ENCODE data around the gene UBE2S.
"Not testable (repeated sequence)": the region's sequence is repeated elsewhere in the genome, so short reads cannot be mapped to it uniquely, and the experiment has no call there.

UBE2S gene

DNA sequence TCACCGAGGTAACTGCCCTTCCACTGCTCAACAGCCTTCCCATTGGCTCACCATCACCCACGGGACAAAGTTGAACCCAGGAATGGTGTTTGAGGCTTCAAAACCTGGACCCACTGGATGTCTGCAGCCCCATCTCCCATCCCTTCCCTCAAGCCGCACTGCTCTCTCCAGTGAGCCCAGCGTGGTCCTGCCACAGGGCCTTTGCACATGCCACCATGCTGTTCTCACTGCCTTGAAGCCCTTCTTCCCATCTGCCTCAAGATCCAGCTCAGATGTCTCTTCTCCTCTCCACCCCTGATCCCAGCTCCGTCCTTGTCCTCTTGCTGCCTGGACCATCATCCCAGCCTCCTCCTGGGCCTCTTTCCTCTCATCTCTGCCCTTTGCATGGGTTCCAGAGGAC is 31.5 kb upstream of the UBE2S start:
- no peak for DNase-seq

DNA sequence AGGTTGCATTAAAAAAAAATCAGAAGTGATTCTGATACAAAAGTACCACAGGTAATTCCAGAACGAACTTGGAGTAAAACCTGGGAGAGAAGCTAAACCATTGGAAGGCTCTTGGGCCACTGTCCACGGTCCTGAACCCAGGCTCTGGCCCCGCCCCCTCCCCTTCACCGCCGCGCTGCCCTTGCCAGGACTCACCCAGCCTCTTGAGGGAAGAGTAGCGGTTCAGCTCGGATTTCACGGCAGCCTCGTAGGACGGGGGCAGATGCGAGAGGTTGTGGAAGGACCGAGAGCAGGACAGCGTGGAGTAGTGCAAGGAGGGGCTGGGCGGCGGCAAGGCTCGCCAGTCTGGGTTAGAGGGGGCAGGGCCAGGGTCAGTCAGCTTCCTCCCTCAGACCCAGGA is 29.8 kb upstream of the UBE2S start:
- no peak for DNase-seq

- DNase-seq, result no peak
These were observed 29.3 kb upstream of the UBE2S start for GRCh38 chr19:55436847-55437246.

GRCh38 chr19:55435020-55435419 is 27.4 kb upstream of the UBE2S start:
- no peak for DNase-seq

DNA sequence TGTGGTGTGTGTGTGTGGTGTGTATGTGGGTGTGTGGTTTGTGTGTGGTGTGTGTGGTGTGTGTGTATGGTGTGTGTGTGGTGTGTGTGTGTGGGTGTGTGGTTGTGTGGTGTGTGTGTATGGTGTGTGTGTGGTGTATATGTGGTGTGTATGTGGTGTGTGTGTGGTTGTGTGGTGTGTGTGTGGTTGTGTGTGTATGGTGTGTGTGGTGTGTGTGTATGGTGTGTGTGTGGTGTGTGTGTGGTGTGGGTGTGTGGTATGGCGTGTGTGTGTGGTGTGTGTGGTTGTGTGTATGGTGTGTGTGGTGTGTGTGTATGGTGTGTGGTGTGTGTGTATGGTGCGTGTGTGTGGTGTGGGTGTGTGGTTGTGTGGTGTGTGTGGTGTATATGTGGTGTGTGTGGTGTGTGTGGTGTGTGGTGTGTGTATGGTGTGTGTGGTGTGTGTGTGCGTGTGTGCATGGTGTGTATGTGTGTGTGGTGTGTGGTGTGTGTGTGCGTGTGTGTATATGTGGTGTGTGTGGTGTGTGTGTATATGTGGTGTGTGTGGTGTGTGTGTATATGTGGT is 26.9 kb upstream of the UBE2S start:
- no peak for DNase-seq

- no peak for DNase-seq
These were observed 25.7 kb upstream of the UBE2S start for GRCh38 chr19:55433292-55433691.

DNA sequence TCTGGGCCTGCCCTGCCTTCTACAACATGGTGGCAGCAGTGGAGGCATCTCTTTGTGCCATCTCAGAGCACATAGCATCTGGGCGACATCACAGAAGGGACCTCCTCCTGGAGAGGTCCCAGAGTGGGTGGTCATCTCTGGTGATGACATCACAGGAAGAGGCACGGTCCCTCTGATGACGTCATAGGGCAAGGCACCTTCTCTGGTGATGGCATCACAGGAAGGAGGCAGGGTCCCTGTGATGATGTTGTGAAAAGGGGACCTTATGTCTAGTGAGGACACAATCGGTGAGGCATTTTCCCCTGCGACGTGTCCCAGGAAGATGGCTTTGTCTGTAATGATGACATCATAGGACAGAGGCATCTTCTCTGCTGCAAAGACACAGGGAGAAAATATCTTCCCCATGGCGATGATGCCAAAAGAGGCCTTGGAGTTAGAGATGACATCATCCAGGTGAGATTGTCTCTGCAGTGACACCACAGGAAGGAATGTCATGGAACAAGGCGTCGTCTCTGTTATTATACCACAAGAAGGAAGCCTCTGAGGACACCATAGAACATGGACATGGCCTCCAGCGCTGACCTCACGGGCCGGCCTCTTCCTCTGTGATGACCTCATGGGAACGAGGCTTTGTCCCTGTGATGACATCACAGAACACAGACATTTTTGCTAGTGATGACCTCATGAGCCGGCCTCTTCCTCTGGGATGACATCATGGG is 24.8 kb upstream of the UBE2S start:
- no peak for DNase-seq

DNA sequence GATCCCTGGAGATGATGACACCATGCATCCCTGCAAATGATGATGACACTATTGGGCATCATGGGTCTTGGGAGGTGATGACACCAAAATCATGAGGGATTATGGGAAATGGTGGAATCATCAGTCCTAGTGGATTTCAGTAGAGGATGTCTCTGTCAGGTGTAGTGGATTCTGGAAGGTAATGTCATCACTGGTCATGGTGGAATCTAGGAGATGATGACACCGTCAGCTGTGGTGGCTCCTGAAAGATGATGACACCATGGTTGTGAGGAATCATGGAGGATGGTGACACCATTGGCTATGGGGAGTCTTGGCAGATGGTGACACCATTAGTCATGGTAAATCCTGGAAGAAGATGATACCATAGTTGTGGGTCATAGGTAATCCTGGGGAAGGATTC is 23.6 kb upstream of the UBE2S start:
- no peak for DNase-seq

DNA sequence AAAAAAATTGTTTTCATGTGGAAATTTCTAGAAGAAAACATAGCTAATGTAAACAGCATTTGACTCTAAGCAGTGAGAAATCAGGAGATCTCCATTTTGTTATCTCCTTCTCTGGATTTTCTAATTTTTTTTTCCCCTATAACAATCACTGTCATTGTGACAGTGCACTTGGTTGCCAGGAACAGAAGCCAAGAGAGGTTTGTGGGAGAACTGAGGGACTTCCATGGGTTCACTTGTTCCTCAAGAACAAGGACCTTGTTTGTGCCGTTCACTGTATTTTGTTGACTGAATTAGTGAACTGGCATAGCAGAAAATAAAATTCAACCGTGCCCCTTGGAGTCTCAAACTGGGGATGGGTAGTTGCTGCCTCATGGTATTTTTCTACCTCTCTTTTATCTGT is 18.5 kb upstream of the UBE2S start:
- no peak for DNase-seq

DNA sequence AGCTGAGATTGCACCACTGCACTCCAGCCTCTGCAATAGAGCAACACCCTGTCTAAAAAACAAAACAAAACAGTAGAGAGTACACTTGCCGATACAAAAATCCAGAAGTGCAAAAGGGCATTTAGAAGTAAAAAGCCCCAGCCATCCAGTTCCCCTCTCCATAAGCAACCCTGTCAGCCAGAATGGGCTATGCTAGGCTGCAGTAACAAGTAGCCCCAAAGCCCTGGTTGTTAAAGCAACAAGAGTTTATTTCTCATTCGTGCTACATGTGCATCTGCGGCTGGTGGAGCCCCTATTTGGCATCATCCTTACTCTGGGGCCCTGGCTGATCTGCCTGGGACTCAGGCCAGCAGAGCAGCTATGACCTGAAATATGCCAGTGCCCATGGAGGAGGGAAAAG is 16.9 kb upstream of the UBE2S start:
- DNase-seq, result no peak

DNA sequence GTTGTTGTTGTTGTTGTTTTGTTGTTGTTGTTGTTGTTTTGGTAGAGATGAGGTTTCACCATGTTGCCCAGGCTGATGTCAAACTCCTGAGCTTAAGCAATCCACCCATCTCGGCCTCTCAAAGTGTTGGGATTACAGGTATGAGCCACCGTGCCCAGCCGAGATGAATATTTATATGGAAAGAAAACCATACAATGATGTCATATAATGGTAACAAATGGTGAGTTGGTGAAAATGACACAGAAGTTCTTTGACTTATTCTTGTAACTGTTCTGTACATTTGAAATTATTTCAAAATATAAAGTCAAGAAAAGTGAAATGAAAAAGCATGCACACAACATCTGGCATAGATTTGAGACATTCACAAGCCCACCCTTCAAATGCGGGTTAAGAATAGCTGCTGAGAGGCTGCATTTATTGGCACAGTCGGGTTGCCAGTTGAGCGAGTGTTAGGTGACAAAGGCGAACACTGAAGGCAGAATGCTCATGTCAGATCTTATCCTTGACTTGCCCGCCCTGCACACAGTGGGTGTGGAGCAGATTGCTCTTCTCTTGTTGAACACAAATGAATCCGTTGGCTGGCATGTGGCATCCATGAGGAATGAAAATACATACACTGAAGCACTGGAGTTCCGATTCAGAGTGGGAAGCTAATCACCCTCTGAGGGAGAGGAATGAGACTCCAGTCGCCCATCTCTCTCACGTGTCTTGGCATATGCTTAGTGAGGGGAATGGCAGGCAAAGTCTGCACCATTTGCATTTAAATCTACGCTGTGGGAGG is 15.8 kb upstream of the UBE2S start:
- DNase-seq, result no peak

DNA sequence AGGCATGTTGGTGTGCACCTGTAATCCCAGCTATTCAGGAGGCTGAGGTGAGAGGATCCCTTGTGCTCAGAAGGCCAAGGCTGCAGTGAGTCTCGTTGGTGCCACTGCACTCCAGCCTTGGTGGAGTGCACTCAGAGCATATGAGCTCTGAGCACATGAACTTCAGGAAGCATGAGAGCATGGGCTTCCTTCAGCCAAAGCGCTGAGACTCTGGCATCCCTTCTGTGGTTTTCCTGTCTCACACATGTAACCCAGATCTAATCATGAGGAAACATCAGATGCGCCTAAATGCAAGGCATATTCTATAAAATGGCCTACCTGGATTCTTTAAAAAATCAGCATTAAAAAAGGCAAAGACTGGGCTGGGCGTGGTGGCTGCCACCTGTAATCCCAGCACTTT is 13.7 kb upstream of the UBE2S start:
- DNase-seq, result not testable (repeated sequence)

DNA sequence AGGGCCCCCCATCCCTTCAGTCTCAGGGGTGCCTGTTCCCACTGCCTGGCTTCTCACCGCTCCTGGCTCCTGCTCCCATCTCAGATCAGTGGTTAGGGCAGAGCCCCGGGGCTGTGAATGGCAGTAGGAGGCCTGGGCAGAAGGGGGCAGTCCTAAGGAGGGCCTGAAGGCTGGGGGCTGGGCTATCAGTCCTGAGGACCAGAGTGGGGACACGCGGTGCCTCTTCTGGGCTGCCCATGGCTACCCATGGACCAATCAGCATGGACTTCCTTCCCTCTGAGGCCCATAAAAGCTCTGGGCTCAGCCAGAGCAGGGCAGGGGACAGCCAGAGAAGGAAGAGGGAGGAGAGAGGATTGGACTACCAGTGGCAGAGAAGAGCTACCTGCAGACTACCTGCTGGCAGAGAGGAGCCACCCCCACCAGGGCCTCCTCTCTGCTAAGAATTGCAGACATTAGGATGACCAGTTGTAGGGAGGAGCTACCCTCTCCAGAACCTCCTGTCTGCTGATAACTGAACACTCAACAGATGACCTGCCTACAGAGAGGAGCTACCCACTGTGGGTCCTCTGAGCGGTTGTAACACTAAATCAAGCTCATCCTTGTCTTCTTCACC is 12.1 kb upstream of the UBE2S start:
- DNase-seq, result no peak

DNA sequence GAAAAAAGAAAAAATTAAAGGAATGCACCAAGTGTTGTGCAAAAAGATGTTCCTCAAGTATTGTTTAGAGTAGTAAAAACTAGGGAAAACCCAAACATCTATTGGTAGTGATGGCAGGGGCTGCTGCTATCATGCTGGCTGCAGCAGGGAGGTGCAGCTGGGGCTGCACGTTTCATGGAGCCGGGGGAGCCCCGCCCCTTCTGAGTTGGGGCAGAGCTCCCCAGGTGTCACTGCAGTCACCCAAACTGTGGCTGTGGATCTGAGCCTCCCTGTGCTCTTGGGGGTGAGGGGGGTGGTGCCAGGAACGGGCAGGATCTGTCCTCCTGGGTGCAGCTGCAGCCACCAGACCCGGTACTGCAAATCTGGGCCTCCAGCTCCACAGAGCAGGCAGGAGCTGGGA is 11.5 kb upstream of the UBE2S start:
- no peak for DNase-seq

DNA sequence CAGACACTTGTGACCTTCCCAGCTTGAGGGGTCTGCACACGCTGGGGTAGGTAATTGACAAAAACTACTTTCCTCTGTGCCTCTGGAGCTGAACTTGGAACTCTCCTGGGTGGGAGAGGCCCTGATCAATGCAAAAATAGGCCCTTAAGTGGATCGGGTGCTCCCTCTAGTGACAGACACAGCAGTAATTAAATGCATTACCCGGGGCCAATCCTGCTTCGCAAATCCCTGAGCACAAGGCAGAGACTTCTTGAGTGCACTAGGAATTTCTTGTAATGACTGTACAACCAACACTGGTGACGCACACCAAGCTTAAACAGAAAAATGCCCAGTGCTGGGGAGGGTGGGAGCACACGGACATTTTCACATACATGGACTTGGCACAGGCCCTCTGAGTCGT is 10.6 kb upstream of the UBE2S start:
- peak; percentile 51 for DNase-seq

- no peak for DNase-seq
These were observed 2.6 kb upstream of the UBE2S start for GRCh38 chr19:55410168-55410567.

DNA sequence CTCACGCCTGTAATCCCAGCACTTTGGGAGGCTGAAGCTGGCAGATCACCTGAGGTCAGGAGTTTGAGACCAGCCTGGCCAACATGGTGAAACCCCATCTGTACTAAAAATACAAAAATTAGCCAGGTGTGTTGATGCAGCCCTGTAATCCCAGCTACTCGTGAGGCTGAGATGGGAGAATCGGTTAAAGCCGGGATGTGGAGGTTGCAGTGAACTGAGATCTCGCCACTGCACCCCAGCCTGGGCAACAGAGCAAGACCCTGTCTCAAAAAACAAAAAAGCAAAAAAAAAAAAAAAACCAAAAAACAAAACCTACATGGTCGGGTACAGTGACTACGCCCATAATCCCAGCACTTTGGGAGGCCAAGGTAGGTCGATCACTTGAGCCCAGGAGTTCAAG is 1.6 kb upstream of the UBE2S start:
- not testable (repeated sequence) for DNase-seq

DNA sequence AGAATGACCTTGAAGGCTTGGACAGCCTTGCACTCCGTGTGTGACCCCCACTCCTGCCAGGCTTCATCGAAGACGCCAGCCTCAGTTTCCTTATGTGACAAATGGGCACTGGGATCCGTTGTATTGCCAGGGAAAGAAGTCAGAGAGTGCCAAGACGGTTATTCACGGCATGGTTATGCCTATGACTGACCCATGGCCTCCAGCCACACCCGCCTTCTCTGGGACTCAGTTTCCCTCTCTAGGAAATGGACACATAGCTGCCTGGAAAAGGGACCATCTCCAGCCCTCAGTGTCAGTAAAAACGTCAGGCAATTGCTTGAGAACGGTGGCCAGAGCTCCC is 915 bp upstream of the UBE2S start:
- DNase-seq, result no peak

DNA sequence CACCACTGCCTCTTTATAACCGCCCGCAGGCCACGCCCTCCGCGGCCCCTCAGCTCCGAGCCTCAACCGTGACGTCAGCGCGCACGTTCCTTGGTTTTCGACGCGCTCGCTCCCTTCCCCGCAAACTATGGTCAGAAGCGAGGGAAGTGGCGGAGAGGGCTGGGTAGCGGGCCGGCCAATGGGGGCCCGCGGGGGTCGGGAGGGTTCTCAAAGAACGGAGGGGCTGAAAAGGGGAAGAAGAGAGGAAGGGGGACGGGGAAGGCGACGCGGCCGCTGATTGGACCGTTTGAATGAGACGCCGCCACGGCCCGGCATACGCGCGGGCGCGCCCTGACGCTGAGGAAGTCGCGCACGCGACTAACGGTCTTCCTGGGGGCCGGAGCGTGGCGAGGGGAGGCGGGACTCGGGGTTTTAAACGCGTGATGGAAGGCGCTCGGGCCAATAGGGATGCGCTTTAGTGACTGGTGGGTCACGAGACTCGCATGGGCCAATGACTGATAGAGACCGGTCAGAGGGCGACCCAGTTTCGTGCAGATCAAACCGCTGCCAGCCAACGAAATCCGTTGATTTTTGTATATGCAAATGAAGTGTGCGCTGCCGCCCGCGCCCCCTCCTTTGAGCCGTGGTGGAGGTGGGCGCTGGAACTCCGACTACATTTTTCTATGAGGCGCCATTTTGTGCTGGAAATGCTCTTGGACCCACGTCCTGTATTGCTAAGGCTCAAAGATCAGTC is 378 bp upstream of the UBE2S start:
- peak; percentile 95 for DNase-seq

DNA sequence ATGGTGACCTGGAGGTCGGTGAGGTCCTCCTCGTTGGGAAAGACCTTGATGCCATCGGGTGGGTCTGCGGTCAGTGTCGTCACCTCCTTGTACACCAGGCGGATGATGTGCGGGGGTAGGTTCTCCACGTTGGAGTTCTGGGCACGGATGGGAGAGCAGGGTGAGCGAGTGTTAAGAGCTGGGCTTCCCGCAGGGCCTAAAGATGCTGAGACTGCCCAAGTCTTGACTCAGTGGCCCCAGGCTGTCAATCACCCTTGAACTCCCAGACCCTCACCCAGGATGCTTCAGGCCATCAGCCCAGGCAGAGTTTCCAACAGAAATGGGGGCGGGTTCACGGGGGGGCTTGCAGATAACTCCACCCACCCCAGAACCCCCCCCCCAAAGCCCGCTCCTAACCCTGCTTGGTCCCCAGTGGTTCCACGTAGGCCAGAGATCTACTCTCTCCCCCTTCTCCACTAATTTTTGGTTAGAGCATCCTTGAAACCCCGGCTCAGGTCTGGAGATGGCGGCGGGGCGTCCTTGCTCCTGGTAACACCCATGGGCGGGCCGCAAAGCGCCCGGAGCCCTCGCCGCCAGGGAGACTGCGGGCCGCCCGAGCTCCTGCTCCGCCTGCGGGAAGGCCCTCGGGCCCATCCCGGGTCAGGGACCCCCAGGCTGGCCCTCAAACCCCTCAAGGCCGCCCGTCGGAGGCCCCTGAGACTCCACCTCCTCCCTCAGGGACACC is 600 bp downstream of the UBE2S start:
- DNase-seq, result no peak

DNA sequence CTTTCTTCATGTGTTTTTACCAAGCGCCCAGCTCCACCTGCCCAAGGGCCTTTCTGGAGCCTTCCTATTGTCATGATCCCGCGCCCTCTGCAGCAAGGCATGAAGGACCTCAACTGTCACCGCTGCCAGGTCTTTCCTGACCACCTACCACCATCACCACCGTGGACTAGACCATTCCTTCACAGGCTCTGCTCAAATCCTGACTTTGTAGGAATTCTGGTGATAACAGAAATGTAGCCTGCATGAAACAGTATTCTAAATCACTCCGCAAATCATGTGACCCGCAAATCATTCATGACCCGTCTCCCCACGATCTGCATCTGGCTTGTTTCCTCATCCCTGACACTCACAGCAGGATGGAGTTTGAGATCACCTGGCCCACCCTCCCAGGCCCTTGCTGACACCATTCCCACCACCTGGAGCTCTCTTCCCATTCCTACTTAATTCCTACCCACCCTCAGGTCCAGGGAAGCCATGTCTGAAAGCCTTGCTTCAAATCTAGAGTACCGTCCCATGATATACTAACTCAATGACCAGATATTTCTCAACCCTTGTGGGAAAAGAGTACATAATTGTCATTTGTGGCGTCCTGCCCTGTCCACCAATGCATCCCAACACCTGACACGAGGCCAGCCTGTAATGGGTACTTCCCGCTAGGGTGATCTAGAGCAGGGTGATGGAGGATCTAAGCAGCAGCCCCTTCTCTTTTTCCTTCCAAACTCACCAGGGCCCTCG is 1.3 kb downstream of the UBE2S start:
- DNase-seq, result no peak

DNA sequence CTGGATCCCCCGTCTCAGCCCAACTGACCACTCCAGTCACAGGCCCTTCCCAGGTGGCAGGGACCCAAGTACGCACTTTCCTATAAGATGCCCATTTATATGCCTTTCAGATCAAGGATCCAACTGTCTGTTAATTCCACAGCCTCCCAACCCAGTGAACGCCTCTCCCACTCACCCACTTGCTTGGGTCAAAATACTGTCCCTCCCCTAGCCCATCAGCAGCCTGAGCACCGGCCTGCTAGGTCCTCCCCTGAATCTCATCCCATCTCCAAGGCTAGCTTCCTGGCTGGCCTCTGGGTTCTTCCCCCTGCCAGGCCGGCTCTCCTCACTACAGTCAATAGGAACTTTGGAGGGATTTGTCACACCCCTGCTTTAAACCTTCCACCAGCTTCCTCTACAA is 1.9 kb downstream of the UBE2S start:
- DNase-seq, result no peak
